ENCODE measurements around the gene MED8. TPM values are rescaled to one million over a fixed set of nuclear protein-coding genes. Genes with fewer than 3 reads are reported as not detected.

Gene MED8
- total and polyA plus RNA-seq, 9 of the 15 experiments (the other 6 are each of a cell fraction or from before 2014, with no cell fraction given): 23.0 to 120 (median 56.4) TPM

DNA sequence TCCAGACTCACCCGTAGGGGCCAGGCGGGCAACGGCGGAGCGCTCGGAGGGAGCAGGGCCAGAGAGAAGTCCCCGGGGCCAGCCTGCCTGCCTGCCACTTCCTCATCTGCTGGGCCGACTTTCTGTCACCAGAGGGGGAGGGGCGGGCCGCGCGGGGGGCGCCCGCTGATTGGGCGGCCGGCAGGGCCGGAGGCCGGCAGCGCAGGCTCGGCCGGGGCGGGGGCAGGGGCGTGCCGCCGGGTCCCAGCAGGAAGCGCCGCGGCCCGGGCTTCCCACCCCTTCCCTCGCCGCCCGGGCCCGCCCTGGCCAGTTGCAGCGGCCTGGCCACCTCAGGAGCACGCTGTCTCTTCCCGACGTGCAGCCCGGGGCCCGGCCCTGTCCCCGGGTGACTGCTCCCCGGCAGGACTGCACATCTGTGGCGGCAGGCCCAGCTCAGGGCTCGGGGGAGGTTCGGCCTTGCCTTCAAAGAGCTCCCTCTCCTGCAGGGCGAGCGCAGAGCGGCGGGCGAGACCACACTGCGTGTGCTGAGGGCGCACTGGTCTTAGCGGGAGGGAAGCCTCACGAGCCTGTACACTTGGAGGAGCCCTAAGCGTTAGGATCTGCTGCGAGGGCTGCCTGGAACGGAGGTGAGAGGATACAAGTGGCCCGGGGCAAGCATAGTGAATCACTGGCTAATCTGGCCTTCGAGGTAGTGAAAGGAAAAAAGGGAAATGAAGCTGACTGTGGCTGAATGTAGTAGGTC is 21.5 kb downstream of the MED8 start, which contains the start of gene ELOVL1 (continued):
- TF ChIP-seq, protein P1, sequence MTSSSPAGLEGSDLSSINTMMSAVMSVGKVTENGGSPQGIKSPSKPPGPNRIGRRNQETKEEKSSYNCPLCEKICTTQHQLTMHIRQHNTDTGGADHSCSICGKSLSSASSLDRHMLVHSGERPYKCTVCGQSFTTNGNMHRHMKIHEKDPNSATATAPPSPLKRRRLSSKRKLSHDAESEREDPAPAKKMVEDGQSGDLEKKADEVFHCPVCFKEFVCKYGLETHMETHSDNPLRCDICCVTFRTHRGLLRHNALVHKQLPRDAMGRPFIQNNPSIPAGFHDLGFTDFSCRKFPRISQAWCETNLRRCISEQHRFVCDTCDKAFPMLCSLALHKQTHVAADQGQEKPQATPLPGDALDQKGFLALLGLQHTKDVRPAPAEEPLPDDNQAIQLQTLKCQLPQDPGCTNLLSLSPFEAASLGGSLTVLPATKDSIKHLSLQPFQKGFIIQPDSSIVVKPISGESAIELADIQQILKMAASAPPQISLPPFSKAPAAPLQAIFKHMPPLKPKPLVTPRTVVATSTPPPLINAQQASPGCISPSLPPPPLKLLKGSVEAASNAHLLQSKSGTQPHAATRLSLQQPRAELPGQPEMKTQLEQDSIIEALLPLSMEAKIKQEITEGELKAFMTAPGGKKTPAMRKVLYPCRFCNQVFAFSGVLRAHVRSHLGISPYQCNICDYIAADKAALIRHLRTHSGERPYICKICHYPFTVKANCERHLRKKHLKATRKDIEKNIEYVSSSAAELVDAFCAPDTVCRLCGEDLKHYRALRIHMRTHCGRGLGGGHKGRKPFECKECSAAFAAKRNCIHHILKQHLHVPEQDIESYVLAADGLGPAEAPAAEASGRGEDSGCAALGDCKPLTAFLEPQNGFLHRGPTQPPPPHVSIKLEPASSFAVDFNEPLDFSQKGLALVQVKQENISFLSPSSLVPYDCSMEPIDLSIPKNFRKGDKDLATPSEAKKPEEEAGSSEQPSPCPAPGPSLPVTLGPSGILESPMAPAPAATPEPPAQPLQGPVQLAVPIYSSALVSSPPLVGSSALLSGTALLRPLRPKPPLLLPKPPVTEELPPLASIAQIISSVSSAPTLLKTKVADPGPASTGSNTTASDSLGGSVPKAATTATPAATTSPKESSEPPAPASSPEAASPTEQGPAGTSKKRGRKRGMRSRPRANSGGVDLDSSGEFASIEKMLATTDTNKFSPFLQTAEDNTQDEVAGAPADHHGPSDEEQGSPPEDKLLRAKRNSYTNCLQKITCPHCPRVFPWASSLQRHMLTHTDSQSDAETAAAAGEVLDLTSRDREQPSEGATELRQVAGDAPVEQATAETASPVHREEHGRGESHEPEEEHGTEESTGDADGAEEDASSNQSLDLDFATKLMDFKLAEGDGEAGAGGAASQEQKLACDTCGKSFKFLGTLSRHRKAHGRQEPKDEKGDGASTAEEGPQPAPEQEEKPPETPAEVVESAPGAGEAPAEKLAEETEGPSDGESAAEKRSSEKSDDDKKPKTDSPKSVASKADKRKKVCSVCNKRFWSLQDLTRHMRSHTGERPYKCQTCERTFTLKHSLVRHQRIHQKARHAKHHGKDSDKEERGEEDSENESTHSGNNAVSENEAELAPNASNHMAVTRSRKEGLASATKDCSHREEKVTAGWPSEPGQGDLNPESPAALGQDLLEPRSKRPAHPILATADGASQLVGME (CRISPR knock-in tag; IDR thresholded peaks at IDR 0.05): peak; percentile 55; the same call in 1 of the 2 replicates
- TF ChIP-seq ZEB2 (IDR thresholded peaks at IDR 0.05) (0 out of 2 replicates have a peak, but pooled peaks have one; percentile 35), PCBP1 (IDR thresholded peaks at IDR 0.05; ENCODE audit: low read depth, low read length, poor library complexity, severe bottlenecking) (no peak), COPS2 (conservative IDR thresholded peaks at IDR 0.05) (no peak), TRIM28 (IDR thresholded peaks at IDR 0.05) (peak; percentile 63), TGIF2 (CRISPR knock-in tag; IDR thresholded peaks at IDR 0.05) (no peak), MEF2D (tag; conservative IDR thresholded peaks at IDR 0.05; ENCODE audit: low read depth) (no peak), PRDM10 (IDR thresholded peaks at IDR 0.05; ENCODE audit: partially characterized antibody) (peak; percentile 97), MXD1 (CRISPR knock-in tag; IDR thresholded peaks at IDR 0.05; ENCODE audit: borderline replicate concordance, poor library complexity, severe bottlenecking) (no peak), DLX4 (CRISPR knock-in tag; IDR thresholded peaks at IDR 0.05) (no peak), ZBTB17 (CRISPR knock-in tag; IDR thresholded peaks at IDR 0.05) (peak; percentile 84)
- TF ChIP-seq, protein P2, sequence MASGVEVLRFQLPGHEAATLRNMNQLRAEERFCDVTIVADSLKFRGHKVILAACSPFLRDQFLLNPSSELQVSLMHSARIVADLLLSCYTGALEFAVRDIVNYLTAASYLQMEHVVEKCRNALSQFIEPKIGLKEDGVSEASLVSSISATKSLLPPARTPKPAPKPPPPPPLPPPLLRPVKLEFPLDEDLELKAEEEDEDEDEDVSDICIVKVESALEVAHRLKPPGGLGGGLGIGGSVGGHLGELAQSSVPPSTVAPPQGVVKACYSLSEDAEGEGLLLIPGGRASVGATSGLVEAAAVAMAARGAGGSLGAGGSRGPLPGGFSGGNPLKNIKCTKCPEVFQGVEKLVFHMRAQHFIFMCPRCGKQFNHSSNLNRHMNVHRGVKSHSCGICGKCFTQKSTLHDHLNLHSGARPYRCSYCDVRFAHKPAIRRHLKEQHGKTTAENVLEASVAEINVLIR (CRISPR knock-in tag; IDR thresholded peaks at IDR 0.05): peak; percentile 47; the same call in 1 of the 2 replicates
- TF ChIP-seq, protein P3, sequence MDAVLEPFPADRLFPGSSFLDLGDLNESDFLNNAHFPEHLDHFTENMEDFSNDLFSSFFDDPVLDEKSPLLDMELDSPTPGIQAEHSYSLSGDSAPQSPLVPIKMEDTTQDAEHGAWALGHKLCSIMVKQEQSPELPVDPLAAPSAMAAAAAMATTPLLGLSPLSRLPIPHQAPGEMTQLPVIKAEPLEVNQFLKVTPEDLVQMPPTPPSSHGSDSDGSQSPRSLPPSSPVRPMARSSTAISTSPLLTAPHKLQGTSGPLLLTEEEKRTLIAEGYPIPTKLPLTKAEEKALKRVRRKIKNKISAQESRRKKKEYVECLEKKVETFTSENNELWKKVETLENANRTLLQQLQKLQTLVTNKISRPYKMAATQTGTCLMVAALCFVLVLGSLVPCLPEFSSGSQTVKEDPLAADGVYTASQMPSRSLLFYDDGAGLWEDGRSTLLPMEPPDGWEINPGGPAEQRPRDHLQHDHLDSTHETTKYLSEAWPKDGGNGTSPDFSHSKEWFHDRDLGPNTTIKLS (IDR thresholded peaks at IDR 0.05; ENCODE audit: borderline replicate concordance, low read depth): peak; percentile 74; the same call in 1 of the 2 replicates
